ENCODE results near the gene FOXK1. TPM values are rescaled to one million over a fixed set of nuclear protein-coding genes. Genes with fewer than 3 reads are reported as not detected.
A peak's percentile ranks its signal among the peaks of the same experiment; 100 is the strongest.

FOXK1 gene
- total RNA-seq, 1 donor: 22.6 TPM

DNA sequence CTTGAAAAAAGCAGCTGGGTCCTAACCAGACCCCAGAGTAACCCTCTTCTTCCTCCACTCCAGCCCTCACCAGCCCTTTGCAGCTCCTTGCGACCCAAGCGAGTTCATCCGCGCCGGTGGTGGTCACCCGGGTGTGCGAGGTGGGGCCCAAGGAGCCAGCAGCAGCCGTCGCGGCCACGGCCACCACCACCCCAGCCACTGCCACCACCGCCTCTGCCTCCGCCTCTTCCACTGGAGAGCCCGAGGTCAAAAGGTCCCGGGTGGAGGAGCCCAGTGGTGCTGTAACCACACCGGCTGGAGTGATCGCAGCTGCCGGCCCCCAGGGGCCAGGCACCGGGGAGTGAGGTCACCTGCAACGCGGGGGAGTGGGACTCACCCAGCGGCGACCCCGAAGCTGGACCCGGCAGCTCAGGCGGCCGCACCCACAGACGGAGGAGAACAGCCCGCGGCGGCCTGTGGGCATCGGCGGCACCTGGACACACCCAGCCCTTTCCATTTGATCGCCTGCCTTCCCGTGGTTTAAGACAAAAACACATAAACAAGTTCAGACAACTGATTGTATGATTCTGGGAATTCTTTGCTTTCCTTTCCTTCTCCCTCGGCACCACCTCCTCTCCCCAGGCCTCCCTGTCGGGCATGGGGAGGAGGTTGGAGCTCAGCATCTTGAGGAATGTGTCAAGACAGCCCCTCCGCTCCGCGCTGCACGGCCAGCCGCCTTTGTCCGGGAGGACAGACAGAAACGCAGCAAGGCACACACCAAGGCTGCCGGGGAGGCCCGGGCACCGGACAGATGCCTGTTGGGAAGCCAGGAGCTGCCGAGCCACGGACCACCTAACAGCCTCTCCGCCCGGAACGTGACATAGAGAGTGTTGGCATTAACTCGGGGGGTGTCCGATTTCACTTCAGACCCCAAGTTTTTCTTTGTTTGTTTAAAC lies 80.3 kb downstream of the FOXK1 start:
- no peak for DNase-seq (ENCODE audit: low read depth in 2 of 3, low spot score in 2 of 3)

DNA sequence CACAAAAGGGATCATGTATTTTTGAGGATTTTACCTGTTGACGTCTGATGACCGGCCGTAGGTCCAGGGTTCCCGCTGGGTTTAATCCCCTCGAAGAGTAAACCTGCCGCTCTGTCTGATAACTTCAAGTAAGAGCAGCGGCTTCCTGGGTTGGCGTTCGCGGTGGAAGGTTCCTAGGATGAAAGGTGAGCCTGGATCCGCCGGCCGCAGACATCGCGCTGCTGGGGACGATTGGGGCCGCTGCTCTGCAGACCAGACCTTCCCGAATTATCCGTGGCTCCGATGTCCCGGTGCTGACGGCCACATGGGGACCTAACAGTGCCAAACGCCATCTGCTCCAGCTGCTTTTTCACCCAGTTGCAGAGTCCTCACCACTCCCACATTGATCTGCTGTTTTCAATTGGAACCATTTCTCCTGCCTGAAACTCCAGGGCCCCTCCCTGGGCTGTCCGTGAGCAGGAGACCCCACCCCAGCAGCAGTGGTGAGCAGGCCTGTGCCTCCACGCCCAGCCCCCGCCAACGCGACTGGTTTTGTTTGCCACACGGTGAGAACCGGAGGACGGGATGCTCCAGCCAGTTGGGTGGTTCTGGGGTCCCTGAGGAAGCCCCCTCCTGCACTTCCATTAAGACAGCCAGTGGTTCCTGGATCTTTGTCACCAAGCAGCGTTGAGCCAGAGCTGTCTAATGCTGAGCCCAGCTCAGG lies 81.1 kb downstream of the FOXK1 start:
- no peak for DNase-seq (ENCODE audit: low read depth in 2 of 3, low spot score in 2 of 3)

- no peak for DNase-seq (ENCODE audit: low read depth in 2 of 3, low spot score in 2 of 3)
Observed at GRCh38 chr7:4763794-4764185, 81.7 kb downstream of the FOXK1 start.

DNA sequence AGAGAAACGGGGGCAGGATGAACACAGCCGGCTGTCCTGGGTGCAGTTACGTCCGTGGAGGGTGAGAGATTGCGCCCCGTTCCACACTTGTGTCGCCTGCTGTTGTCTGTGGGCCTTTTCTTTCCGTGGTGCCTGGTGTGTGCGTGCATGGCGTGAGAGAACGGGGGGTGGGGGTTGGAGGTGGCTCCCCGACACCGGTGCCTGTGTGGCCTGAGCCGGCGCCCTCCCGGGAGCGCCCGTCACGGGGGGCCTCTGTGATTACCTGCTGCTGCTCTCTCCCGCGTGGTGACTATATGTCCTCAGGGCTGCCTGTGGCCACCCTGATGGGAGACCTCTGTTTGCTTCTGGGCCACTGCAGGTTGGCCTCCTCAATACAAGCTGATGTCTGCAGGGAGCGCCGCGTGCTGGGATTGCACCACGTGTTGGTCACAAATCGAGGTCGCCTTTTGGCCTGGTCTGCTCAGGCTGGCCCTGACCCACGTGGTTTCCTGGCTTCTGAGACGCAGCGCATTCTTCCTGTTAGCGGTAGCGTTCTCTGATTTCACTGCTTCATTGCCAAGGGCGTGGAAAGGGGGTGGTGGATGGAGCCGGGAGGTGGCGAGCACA lies 82.4 kb downstream of the FOXK1 start:
- no peak for DNase-seq (ENCODE audit: low read depth in 2 of 3, low spot score in 2 of 3)

GRCh38 chr7:4765776-4766490 lies 83.8 kb downstream of the FOXK1 start:
- no peak for DNase-seq (ENCODE audit: low read depth in 2 of 3, low spot score in 2 of 3)

- DNase-seq (ENCODE audit: low read depth in 2 of 3, low spot score in 2 of 3): no peak
Observed at GRCh38 chr7:4766666-4767519, 84.8 kb downstream of the FOXK1 start.

DNA sequence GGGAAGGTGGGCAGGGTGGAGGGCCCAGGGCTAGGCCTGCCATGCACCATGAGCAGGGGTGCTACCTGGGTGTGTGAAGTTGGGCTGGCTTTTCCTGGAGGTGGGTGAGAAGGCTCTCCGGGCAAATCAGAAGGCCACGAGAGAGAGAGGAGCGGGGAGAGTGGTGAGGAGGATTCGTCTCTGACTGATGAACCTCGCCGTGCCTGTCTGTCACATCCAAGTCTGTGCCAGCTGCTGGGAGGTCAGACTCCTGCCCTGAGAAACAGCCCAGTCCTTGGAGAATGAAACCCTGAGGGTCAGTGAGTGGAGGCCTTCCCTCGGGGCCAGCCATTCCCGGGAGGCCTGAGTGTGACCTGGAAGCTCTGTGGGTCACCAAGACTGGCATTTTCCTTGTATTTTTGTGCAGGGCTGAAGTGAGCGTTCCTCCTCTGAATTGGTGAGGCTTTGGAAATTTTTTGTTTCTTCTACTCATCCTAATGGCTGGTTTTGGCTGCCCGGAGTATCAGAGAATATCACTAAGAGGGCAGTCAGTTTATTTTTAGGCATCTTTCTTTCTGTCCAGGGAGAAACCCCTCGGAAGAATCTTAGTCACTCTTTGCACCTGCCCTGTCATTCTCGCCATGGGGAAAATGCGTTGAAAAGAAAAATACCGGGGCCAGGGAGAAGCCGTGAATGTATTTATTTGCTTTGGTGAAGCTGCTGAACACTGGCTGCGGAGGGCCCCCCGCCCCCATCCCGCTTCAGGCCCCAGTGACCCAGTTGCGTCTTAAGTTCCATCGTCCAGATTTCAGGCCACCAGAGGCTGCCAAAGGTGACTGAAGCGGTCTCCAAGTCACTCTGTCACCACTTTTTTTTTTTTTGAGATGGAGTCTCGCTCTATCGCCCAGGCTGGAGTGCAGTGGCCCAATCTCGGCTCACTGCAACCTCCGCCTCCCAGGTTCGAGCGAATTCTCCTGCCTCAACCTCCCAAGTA lies 86.8 kb downstream of the FOXK1 start:
- DNase-seq (ENCODE audit: low read depth in 2 of 3, low spot score in 2 of 3): no peak

DNA sequence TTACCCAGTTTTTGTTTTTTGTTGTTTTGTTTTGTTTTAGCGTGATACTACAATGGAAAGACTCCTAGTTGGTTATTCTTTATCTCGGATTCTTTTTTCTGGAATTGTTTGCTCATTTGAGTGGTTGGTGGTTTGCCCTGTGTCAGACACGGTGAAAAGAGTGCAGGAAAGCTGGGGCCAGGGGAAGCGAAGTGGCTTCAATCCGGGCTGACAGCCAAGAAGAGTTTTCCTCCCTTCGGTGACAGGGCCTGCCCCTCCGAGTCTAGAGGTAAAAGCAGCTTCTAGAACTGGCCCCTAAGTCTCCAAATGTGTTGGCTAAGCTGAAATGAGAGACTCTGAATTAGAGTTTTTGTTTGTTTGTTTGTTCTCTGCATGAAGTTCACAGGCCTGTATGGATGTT lies 87.7 kb downstream of the FOXK1 start:
- DNase-seq (ENCODE audit: low read depth in 2 of 3, low spot score in 2 of 3): peak in 1 of 3 donors; percentile 49

- DNase-seq (ENCODE audit: low read depth in 2 of 3, low spot score in 2 of 3): no peak
Observed at GRCh38 chr7:4770886-4771285, 88.8 kb downstream of the FOXK1 start.

DNA sequence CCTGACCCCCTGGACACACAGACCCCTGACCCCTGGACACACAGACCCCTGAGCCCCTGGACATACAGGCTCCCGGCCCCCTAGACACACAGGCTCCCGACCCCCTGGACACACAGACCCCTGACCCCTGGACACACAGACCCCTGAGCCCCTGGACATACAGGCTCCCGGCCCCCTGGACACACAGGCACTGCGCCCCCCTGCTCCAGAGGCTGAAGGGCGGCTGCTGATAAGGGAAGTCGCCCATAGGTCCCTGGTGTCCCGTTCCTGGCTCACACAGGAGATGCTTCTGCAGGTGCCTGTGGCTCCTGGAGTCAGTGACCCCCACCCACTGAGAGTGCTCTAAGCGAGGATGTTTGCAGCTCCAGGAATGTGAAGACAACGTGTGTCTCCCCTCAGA lies 89.6 kb downstream of the FOXK1 start:
- DNase-seq (ENCODE audit: low read depth in 2 of 3, low spot score in 2 of 3): no peak

DNA sequence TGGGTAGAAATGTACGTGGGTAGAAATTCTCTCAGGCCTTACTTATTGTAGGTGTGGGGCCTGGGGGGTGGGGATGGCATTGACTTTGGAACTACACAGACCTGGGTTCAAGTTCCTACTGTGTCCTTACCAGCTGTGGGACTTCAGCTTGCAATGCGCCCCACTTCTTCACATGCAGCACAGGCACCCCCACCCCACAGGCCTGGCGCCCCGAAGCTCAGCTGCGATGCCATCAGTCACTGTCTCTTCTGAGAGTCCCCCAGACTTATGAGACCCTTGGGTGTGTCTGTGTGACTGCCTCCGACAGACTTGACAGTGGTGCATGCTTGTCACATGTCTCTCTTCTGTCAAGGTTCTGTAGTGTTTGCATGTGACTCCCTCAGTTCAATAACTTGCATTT lies 90.2 kb downstream of the FOXK1 start:
- DNase-seq (ENCODE audit: low read depth in 2 of 3, low spot score in 2 of 3): no peak

GRCh38 chr7:4774007-4774406 lies 91.9 kb downstream of the FOXK1 start:
- no peak for DNase-seq (ENCODE audit: low read depth in 2 of 3, low spot score in 2 of 3)

DNA sequence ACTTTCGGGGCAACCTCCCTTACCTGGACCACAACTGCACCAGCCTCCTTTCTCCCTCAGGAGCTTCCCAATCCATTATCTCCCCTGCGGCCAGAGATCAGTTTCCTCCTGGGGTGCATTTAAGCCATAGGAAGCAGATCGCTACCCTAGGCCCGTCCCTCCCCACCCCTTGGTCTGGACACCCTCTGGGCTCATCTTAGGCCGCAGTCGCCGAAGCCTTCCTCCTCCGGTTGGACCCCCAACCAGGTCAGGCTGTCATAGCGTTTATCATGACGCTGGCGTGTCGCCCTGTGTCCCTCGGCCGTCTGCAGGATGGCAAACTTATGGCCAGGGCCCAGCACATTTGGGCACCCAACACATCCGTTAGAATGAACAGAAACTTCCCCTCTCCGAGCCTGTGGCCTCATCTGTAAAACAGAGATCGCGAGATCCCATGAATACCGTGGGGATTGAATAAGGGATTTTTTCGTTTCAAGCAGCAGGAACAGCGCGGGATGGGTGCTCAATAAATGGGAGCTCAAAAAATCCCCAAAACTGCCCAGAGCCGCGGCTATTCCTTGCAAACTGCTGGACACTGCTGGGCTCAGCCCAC lies 92.7 kb downstream of the FOXK1 start:
- peak in 2 of 3 donors; percentile 60 to 83 for DNase-seq (ENCODE audit: low read depth in 2 of 3, low spot score in 2 of 3)

GRCh38 chr7:4775250-4775847 lies 93.3 kb downstream of the FOXK1 start, which contains the start of gene AP5Z1:
AP5Z1 (plus strand) TSS chr7:4775623; CDS start chr7:4775716, 93 bp downstream.
- peak; percentile 92 to 97 (median 96) for DNase-seq (ENCODE audit: low read depth in 2 of 3, low spot score in 2 of 3)

DNA sequence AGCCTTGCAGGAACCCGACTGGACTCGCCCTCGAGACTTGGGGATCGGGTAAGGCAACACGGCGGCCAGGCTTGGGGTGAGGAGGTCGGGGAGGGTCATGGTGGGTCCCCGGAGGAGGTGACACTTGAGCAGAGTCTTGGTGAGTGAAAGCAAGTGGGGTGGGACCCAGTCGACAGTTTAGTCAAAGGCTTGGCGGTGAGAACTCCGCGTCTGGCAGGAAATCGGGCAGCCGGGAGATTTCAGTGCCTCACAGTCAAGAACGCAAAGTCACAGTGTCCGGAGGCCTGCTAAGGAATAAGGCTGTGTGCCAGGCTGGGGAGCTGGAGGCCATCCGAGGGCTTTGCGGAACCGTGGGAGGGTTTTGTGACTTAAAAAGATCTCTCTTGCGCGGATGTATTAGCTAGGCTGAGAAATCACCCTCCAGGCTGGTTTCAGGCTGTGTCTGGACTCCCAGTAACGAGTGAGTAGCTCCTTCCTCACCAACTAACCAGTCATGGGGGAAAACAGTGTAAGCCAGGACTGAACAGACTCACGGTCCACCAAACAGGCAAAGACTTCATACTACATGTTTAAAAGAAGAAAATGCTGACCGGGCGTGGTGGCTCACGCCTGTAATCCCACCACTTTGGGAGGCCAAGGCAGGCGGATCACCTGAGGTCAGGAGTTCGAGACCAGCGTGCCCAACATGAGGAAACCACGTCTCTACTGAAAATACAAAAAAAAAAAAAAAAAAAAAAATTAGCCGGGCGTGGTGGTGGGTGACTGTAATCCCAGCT lies 93.9 kb downstream of the FOXK1 start:
- DNase-seq (ENCODE audit: low read depth in 2 of 3, low spot score in 2 of 3): peak in 2 of 3 donors; percentile 73 to 91

DNA sequence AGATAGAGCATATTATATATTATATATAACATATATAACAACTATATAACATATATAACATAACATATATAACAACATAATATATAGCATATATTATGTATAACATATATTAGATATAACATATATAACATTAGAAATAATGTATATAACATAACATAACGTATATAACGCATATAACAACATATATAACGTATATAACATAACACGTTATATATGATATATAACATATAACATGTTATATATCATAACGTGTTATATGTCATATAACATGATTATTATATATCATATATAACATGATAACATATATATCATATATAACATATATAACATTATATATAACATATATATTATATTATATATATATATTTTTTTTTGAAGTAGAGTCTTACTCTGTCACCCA lies 97.0 kb downstream of the FOXK1 start:
- DNase-seq (ENCODE audit: low read depth in 2 of 3, low spot score in 2 of 3): no peak

All from hematopoietic multipotent progenitor cell (in vitro differentiated cells).